Stimulated activated CD4-positive, alpha-beta T cell treated with anti-CD3 and anti-CD28 coated beads, TNF-alpha, amount 100 ng/mL, for 24 hours (primary cell): ENCODE measurements around the gene NAA10.
"Not testable (repeated sequence)": the region's sequence is repeated elsewhere in the genome, so short reads cannot be mapped to it uniquely, and the experiment has no call there.

Experiments
- DNase-seq, 3 experiments: peaks; one replicate each; pipeline ENCODE4 v3.0.0-alpha.2; 2020; ENCODE audit warnings: low read depth in 3 of 3

The NAA10 gene

DNA sequence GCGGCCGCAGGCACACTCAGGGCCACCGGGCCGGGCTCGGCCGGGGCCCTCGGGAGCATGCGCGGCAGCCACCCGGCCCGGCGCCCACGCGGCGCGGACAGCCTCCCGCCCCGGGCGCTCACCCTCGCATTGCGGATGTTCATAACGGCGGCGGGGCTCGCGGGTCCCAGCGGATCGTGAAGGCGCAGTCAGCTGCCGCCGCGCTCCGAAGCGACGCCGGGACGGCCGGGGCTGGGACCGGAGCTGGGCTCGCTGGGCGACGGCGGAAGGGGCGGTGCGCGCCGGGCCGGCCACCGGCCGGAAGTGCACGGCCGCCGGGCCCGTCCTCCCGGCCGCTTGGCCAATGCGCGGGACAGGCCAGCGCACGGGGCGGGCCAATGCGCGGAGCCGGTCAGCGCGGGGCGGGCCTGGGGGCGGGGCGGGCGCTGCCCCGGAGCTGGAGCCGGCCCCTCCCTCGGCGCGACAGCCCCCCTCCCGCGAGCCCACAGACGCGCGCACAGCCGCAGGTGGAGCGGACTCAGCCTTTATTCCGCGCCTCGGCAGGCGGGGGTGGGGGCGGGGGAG is at the start of gene NAA10:
Gene NAA10, minus strand, starts transcription at position 276 of the 564 bp plus-strand sequence. Its CDS starts 133 bp downstream, at position 143.
- DNase-seq = peak in 1 of 3 experiments; percentile 64

- DNase-seq = no peak
Measured at GRCh38 chrX:153983321-153983801, 48.5 kb upstream of the NAA10 start.

DNA sequence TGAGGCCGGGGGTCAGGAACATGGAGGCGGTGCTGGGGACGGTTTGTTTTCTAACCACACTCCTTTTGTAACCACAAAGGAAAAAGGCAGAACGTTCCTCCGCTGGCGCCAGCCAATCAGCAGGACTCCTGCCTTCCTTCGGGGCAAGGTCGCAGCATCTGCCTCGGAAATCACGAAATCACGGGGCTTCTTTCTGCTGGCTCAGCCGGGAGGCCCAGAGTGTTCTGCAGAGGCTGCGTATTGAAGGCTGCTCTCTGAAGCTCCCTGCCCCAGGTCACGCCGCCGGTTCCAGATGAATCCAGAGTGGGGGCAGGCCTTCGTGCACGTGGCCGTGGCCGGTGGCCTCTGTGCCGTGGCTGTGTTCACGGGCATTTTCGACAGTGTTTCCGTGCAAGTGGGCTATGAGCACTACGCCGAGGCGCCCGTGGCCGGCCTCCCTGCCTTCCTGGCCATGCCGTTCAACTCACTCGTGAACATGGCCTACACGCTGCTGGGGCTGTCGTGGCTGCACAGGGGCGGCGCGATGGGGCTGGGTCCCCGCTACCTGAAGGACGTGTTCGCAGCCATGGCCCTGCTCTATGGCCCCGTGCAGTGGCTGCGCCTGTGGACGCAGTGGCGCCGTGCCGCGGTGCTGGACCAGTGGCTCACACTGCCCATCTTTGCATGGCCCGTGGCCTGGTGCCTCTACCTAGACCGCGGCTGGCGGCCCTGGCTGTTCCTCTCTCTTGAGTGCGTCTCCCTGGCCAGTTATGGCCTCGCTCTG is 47.1 kb upstream of the NAA10 start:
- peak in 1 of 3 experiments; percentile 75 for DNase-seq

DNA sequence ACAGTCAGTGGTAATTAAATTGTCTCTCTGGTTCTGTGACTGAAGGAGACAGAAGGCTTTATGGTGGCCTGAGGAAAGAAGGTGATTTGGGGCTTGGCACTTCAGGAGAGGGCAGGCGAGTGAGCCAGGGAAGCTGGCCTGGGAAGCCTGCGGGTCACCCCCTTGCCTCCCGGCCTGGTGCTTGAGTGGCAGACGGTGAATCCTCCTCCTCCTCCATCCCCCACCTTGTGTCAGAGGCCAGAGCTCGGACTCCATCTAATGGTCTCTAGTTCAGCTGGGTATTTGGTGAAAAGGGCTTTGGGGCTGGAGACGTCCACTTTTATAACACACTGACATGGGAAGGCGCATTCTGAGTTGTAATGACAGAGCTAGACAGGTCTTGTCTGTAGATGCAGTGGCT is 46.4 kb upstream of the NAA10 start:
- DNase-seq = no peak

GRCh38 chrX:153980394-153980793 is 45.6 kb upstream of the NAA10 start:
- not testable (repeated sequence) for DNase-seq

GRCh38 chrX:153974726-153975286 is 40.0 kb upstream of the NAA10 start:
- DNase-seq = no peak

DNA sequence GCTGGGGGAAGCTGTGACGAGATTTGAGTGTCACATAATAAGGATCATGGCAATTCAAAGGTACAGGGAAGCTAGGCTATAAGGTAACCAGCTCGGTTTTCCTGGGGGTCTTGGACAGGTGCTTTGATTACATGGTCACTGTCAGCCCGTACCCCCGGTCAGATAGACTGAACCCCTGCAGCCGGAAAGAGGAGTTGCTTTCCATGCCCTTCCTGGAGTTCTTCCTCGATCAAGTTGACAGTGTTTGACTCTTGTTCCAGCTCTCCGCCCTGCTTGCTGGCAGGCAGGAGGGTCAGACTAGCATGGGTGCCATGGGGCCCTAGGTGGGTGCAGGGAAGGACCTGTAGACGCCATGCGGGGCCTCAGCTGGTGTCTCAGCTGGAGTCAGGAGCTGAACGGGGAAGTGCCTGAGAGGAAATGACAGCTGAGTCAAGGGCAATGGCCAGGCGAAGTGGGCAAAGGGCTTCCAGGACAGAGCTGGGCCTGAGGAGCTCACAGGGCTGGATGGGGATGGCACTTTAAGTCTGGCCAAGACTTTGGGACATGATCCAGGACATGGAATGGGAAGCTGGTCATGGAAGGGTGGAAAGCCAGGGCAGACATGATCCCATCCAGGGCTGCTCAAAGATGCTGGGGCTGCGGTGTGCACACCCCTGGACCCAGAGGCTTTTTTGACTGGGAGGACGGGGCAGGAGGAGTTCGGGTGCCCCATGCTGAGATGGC is 39.3 kb upstream of the NAA10 start:
- DNase-seq = no peak

DNA sequence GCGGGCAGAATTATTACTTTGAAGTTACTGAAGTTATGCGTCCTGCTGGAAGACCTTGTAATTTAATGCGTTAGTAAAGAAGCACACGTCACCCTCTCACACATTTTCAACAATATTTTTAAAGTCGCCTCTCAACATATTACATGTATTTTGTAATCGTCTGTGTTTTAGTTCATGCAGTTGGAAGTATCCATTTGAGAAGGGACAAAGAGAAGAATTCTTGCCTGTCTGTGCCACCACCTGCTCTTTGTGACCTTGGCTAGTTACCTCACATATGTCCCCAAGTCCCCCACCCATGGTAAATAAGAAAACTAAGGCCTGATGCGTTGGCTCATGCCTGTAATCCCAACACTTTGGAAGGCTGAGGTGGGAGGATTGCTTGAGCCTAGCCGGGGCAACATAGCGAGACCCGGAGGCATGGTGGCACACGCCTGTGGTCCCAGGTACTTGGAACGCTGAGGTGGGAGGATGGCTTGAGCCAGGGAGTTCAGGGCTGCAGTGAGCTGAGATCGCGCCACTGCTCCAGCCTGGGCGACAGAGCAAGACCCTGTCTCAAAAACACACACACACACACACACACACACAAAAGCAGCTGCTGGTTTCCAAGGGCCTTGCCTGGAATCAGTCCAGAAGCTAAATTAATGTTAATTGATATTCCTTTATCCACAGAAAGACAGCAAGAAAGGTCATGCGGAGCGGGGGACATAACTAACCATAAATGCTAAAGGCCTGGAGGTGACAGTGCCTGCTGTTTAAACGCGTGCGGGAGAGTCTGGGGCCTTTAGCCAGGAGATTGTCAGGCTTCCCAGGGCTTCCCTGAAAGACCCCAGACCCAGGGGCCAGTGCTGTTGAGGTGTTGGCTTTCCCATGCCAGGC is 38.5 kb upstream of the NAA10 start:
- DNase-seq = no peak

GRCh38 chrX:153972368-153973126 is 37.7 kb upstream of the NAA10 start, which contains the start of gene TMEM187:
Gene TMEM187, plus strand, starts transcription at chrX:153972754. Its CDS starts 9,309 bp downstream, at chrX:153982063.
- DNase-seq = peak; percentile 72 to 85 (median 76)

DNA sequence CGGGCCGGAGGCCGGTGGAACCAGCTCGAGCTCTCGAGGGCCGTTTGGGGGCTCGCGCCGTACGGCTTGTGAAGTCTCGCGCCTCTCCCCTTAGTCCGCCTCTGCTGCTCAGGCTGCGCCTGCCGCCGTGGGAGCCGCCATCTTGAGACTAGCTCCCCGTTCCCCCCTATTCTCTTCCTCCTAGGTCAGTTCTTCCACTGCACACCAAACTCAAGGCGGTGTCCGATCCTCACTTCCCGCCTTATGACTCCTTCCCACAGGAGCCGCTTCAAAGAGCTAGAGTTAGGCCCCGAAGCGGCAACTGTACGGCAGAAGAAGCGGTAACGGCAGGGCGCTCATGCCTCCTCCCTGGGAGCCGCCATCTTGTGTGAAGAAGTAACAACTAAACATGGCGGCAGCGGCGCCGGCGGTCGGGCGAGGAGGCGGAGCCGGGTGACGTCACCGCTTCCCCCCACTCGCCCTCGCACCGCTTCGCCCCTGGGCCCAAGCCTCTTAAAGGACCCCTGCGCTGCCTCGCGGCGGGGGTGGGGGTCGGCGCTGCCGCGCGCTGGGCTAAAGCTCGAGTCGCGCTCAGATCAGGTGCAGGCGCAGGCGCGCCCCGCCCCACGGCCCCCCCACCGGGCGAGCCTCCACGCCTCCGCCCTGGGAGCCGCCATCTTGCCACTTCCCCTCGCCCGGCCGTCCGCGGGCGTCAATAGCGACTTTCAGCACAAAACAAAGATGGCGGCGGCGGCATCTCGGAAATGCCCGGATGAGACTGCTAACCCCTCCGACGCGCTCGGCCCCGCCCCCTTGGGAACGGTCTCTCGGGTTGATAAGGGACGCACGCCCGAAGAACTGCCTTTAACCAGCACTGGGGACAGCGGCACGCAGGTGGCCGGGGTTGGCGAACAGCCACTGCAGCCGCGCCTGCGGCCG is 36.9 kb upstream of the NAA10 start, which contains the start of gene HCFC1:
Gene HCFC1, minus strand, starts transcription at position 369 of the 918 bp plus-strand sequence. CDS start 978 bp downstream, outside the sequence.
- DNase-seq = peak; percentile 69 to 86 (median 79)

GRCh38 chrX:153971124-153971449 is 36.2 kb upstream of the NAA10 start:
- DNase-seq = peak; percentile 65 to 84 (median 73)

GRCh38 chrX:153970357-153971123 is 35.7 kb upstream of the NAA10 start:
- no peak for DNase-seq

- no peak for DNase-seq
Measured at GRCh38 chrX:153969904-153970356, 35.1 kb upstream of the NAA10 start.

GRCh38 chrX:153969125-153969903 is 34.5 kb upstream of the NAA10 start:
- DNase-seq = no peak

GRCh38 chrX:153968754-153969124 is 33.9 kb upstream of the NAA10 start:
- DNase-seq = peak in 1 of 3 experiments; percentile 37

GRCh38 chrX:153968255-153968654 is 33.4 kb upstream of the NAA10 start:
- no peak for DNase-seq

DNA sequence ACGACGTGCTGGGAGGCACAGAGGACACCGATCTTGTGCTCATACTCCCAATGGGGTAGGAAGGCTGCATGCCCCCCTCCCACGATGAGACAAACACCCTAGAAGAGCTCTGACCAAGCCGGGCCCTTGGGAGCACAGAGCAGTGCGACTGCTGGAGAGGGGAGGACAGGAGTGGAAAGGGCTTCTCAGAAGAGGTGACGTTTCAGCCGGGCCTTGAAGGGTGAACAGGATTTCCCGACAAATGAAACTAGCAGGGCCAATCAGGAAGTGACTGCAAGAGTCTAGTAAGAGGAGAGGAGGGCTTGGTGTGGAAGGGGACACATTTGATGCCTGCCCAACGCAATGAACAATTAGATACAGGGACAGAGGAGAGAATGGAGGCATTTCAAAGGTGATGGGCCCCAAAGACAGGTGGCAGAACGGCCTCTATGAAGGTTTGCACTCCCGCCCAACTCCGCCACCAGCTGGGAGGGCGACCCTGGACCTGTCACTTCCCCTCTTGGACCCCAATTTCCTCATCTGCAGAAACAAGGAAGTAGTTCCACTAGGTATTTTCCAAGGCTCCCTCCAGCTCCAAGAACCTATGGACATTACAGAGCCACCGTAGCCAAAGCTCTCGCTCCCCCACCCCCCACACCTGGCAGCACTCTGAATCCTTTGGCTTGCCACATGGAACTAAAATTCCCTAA is 32.8 kb upstream of the NAA10 start:
- no peak for DNase-seq
